Stimulated activated naive CD4-positive, alpha-beta T cell treated with Interleukin-2 at 50 U/mL for 16 hours (primary cell): ENCODE data around the gene SOHLH2.

Experiments
- DNase-seq: peaks from one replicate; lab custom pipeline; 2025; lab: John Stamatoyannopoulos, UW

Gene SOHLH2

DNA sequence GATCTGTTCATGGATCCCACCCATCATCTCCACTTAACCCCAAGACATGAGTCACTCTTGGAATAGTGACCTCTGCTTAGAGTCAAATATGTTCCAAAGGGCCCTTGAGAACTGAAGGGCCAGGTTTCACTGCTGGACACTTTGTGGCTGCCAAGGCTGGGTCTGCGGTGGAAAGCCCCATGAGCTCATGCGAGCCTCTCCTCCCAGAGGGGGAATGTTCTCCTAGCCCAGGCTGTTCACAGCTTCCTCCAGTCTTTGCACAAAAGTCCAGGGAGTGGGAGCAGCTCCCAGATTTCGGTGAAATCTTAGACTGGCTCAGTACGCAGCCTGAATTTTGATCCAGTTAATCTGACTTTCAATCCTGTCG, 82.4 kb downstream of the SOHLH2 start:
- DNase-seq = no peak

DNA sequence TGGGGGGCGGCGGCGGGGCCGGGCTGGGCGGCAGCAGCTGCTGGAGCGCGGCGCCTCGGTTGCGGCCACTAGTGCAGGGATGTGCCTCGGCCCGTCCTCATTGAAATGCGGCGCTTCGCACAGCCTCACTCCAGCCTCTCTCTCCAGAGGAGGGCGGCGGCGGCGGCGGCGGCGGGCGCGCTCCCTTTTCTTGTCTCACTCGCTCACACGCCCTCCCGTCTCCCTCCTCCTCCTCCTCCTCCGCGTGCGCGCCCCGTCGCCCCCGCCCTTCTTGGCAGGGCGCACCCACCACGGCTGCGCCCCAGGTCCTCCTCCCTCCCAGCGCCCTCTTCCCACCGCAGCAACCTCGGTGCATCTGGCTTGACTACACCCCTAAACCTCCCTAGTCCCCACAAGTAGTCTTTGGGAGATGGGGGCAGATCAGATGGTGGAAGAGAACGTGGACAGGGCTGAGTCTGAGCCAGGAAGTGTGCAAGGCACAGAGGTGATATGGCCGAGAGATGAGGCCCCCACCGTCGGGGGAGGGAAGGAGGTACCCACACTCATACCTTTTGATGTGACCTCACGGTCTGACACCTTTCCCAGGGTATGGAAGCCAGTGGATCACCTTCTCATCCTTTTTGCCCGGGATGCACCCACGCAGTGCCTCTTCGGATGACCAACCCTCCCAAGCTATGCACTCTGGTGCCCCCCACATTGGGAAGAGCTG, 83.0 kb downstream of the SOHLH2 start, which contains the start of gene DCLK1:
Gene DCLK1, minus strand, starts transcription at position 161 of the 709 bp plus-strand sequence.
- DNase-seq = no peak

DNA sequence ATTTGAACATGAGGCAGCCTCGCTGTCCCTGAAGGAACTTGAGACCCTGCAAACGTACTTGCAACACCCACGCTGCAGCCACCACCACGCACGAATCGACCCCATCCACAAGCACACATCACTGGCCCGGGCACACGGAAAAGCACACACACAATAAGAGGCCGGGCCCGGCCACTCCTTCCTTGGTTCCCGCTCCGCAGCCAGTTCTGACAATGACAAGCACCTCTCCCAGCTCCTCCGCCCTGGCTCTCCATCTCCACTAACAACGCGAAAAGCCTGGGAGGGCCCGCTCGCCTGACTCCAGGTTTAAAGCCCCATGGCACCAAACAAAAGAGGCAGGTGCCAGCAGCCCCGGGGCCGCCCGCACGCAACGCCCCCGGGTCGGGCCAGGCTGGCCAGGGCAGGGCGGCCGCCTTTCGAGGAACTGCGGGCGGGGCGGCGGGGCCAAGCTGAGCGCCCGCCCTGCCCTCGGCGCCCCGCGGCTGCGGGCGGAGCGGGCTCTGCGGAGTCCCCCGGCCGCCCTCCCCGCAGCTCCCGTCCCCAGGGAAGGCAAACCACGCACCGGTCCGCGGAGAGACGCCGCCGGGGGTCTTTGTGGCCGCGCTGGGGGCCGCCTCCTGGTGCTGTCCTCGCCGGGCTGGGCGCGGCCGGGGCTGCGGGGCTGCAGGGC, 83.7 kb downstream of the SOHLH2 start:
- DNase-seq = no peak

DNA sequence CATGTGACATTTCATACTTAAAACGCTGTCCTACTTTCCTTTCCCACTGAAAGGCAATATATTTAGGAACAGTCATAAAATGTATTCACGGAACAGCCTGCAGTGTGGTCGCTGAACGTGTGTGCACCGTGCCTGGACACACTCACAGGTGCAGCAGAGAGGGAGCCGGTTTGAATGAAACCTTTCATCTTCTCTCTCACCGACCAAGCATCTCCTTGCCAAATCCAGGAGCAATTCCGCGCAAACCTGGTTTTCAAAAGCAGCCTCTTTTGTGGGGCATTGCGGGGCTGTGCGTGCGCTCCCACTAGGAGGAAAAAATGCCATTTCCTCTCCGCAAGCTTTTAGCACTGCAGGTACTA, 84.2 kb downstream of the SOHLH2 start:
- DNase-seq = no peak

DNA sequence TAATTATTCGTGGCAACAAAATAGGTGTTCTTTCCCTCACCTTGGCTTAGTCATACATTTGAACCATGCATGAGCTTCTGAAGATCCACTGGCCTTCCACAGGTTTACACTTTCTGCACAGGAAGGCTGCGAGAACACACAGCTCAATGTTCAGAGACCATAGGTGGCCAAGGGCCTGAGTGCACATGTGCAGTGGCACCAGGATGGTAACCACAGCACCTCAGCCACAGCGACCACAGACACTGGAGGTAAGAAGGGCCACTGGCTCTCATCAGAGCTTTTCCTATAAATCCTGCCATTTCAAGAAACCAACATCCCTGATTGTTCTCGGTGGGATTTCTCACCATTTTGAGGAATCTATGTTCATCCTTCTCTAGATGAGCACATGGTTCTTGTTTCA, 84.8 kb downstream of the SOHLH2 start:
- DNase-seq = no peak

DNA sequence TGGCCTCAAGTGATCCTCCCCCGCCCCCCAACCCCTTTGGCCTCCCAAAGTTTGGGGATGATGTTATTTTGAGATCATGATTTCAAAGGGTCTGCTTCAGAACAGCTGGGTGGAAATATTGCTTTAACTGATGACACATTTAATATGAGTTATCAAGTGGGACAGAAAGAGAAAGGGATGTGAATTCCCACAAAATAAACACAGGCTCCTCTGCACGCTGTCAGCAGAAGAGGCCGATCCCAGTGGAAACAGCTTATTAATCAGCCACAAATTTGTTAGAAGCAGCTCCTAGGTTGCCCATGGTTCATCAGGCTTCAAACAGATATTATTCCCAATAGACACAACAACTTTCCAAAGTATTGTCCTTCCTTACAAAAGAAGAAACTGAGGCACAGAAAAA, 87.9 kb downstream of the SOHLH2 start:
- no peak for DNase-seq

DNA sequence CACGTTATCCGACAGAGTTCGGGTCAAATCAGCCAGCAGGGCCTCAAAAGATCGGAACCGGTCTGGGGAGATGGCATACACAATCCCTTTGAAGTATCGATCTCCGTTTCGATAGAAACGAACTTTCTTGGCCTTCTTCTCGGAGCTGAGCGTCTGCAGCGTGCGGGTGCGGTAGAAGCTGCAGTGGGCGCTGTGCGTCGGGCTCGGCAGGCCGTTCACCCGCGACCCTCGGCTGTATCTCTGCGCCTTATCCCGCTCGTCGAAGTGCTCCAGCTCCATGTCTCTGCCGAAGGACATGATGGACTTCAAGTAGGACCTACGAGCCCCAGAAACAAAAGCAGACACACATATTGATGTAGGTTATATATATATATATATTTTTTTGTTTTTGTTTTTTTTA, 88.5 kb downstream of the SOHLH2 start:
- no peak for DNase-seq

DNA sequence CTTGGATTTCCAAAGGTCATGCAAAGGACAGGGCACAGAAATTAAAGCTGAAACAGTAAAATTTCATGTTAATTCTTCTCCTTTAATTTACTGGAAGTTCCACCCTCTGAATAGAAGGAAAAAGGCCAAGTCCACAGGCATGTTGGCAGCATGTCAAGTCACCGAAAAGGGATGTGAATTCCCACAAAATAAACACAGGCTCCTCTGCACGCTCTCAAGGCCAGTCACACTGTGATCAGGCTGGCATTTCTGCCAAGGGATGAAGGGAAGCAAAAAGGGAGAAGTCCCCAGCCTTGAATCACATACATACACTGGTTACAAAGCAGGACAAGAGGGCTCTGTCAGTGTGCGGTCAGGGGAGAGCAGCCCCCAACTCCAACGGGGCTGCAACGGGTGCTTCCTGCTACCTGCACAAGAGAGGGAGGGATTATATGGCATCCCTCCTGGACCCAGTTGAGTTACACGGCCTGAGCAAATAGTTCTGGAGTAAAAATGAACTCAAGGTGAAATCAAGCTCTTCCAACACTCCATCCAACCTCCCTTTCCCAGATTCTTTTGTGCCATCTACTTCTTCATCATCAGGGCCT, 90.0 kb downstream of the SOHLH2 start:
- DNase-seq = no peak
